H7 (cell line): ENCODE data around the gene PITX3. TPM values are rescaled to one million over a fixed set of nuclear protein-coding genes. Genes with fewer than 3 reads are reported as not detected.
A peak's percentile ranks its signal among the peaks of the same experiment; 100 is the strongest.

Source experiments
- DNase-seq: peaks from one replicate; pipeline ENCODE4 v3.0.0; 2012
- H3K27me3 ChIP-seq: 2 replicates; pipeline ENCODE4 v1.6.0; 2011; ENCODE audit warnings: mild to moderate bottlenecking, low read length; ENCODE audit not compliant: control insufficient read depth, insufficient read depth
- H3K36me3 ChIP-seq: replicated peaks from 2 replicates; pipeline ENCODE4 v1.5.1; 2011; ENCODE audit warnings: low read length; ENCODE audit not compliant: control insufficient read depth, insufficient read depth
- H3K4me3 ChIP-seq: 2 replicates; pipeline ENCODE4 v1.5.1; 2011; ENCODE audit warnings: low read depth, mild to moderate bottlenecking, control low read depth, low read length, moderate library complexity; ENCODE audit not compliant: insufficient read depth
- total RNA-seq: library from RNA; depleted of rRNA; stranded (reverse); fragments of >200 nt; shearing (Covaris generic); gene quantifications from 2 replicates; pipeline ENCODE4 v1.2.3, GENCODE V29; 2014

Gene PITX3
- total RNA-seq, 1 experiment from 2014 or later = 0.17 TPM

GRCh38 chr10:102243309-102243708 is 2.0 kb upstream of the PITX3 start:
- Histone ChIP-seq H3K36me3 (no peaks in the 10 kb centered on the region), H3K27me3 (peaks cover 48% of the 10 kb centered on the region), H3K4me3 (no peak overlapping the region)
- DNase-seq = no peak

GRCh38 chr10:102242118-102242485 is 790 bp upstream of the PITX3 start:
- H3K27me3 ChIP-seq = peaks cover 59% of the 10 kb centered on the region
- no peaks in the 10 kb centered on the region for H3K36me3 ChIP-seq
- peak overlapping the region; percentile 67 for H3K4me3 ChIP-seq
- DNase-seq = no peak

GRCh38 chr10:102241032-102241443 is 274 bp downstream of the PITX3 start:
- DNase-seq = peak; percentile 80
- peaks cover 69% of the 10 kb centered on the region for H3K27me3 ChIP-seq
- H3K36me3 ChIP-seq = no peaks in the 10 kb centered on the region
- peak overlapping the region; percentile 67 for H3K4me3 ChIP-seq

- peak; percentile 79 for DNase-seq
- Histone ChIP-seq H3K27me3 (peaks cover 73% of the 10 kb centered on the region), H3K36me3 (no peaks in the 10 kb centered on the region), H3K4me3 (peak overlapping the region; percentile 67)
Observed at GRCh38 chr10:102240467-102241031, 763 bp downstream of the PITX3 start.

- no peak for DNase-seq
- no peaks in the 10 kb centered on the region for H3K36me3 ChIP-seq
- H3K27me3 ChIP-seq = peaks cover 87% of the 10 kb centered on the region
- no peak overlapping the region for H3K4me3 ChIP-seq
Observed at GRCh38 chr10:102237711-102238252, 3.5 kb downstream of the PITX3 start.

GRCh38 chr10:102236006-102236405 is 5.3 kb downstream of the PITX3 start:
- H3K27me3 ChIP-seq = peaks cover 91% of the 10 kb centered on the region
- no peaks in the 10 kb centered on the region for H3K36me3 ChIP-seq
- H3K4me3 ChIP-seq = no peak overlapping the region
- DNase-seq = peak; percentile 31

- H3K4me3 ChIP-seq = no peak overlapping the region
- peaks cover 91% of the 10 kb centered on the region for H3K27me3 ChIP-seq
- no peaks in the 10 kb centered on the region for H3K36me3 ChIP-seq
- DNase-seq = no peak
Observed at GRCh38 chr10:102235598-102235920, 5.8 kb downstream of the PITX3 start.

- H3K36me3 ChIP-seq = no peaks in the 10 kb centered on the region
- no peak overlapping the region for H3K4me3 ChIP-seq
- H3K27me3 ChIP-seq = peaks cover 89% of the 10 kb centered on the region
- DNase-seq = peak; percentile 60
Observed at GRCh38 chr10:102234888-102235597, 6.3 kb downstream of the PITX3 start.

GRCh38 chr10:102233997-102234396 is 7.3 kb downstream of the PITX3 start:
- Histone ChIP-seq H3K4me3 (no peak overlapping the region), H3K27me3 (peaks cover 88% of the 10 kb centered on the region), H3K36me3 (no peaks in the 10 kb centered on the region)
- DNase-seq = no peak

- peak; percentile 98 for DNase-seq
- peaks cover 91% of the 10 kb centered on the region for H3K27me3 ChIP-seq
- peak overlapping the region; percentile 53 for H3K4me3 ChIP-seq
- H3K36me3 ChIP-seq = no peaks in the 10 kb centered on the region
Observed at GRCh38 chr10:102231357-102232318, 9.7 kb downstream of the PITX3 start.

- DNase-seq = peak; percentile 87
- H3K4me3 ChIP-seq = peak overlapping the region; percentile 53
- peaks cover 89% of the 10 kb centered on the region for H3K27me3 ChIP-seq
- H3K36me3 ChIP-seq = no peaks in the 10 kb centered on the region
Observed at GRCh38 chr10:102230861-102231356, 10.4 kb downstream of the PITX3 start.

GRCh38 chr10:102230264-102230860 is 10.9 kb downstream of the PITX3 start:
- H3K27me3 ChIP-seq = peaks cover 83% of the 10 kb centered on the region
- peak; percentile 95 for DNase-seq
- no peaks in the 10 kb centered on the region for H3K36me3 ChIP-seq
- H3K4me3 ChIP-seq = peak overlapping the region; percentile 53

- peak; percentile 92 for DNase-seq
- Histone ChIP-seq H3K4me3 (peak overlapping the region; percentile 53), H3K36me3 (no peaks in the 10 kb centered on the region), H3K27me3 (peaks cover 81% of the 10 kb centered on the region)
Observed at GRCh38 chr10:102229810-102230263, 11.5 kb downstream of the PITX3 start.

- DNase-seq = no peak
- Histone ChIP-seq H3K4me3 (no peak overlapping the region), H3K27me3 (peaks cover 59% of the 10 kb centered on the region), H3K36me3 (no peaks in the 10 kb centered on the region)
Observed at GRCh38 chr10:102227050-102227449, 14.3 kb downstream of the PITX3 start.
